Aorta (tissue), 5 donors: Measurements from ENCODE around the gene SMOC1. TPM values are rescaled to one million over a fixed set of nuclear protein-coding genes. Genes with fewer than 3 reads are reported as not detected.

Experiments
- ATAC-seq: fragments of 200-7000 bp; cut with Tn5 transposase; one replicate; pipeline ENCODE4 v1.9.1; 2022; ENCODE audit warnings: moderate library complexity; ENCODE audit not compliant: low FRiP score
- DNase-seq, 2 donors: peaks; one replicate each; pipeline ENCODE4 v3.0.0-alpha.2; 2020
- H3K27ac ChIP-seq, 2 donors: one replicate each; pipeline ENCODE4 v1.5.1; 2013; ENCODE audit warnings: low read length in 2 of 2, mild to moderate bottlenecking in 2 of 2, moderate library complexity in 2 of 2, control low read depth in 1 of 2, inconsistent platforms in 1 of 2, low read depth in 1 of 2
- H3K27me3 ChIP-seq, 2 donors: one replicate each; pipeline ENCODE4 v1.6.1; 2013; ENCODE audit warnings: control low read depth in 1 of 2, low read length in 1 of 2, mild to moderate bottlenecking in 1 of 2, moderate library complexity in 1 of 2; ENCODE audit not compliant: insufficient read depth in 2 of 2, control insufficient read depth in 1 of 2
- H3K36me3 ChIP-seq, 2 donors: one replicate each; pipeline ENCODE4 v1.6.1; 2013; ENCODE audit warnings: control low read depth in 1 of 2, low read length in 1 of 2, mild to moderate bottlenecking in 1 of 2; ENCODE audit not compliant: insufficient read depth in 2 of 2, control insufficient read depth in 1 of 2
- H3K4me1 ChIP-seq, 2 donors: one replicate each; pipeline ENCODE4 v1.6.1; 2013; ENCODE audit warnings: low read length in 2 of 2, control low read depth in 1 of 2, mild to moderate bottlenecking in 1 of 2, moderate library complexity in 1 of 2; ENCODE audit not compliant: insufficient read depth in 2 of 2, control insufficient read depth in 1 of 2
- H3K4me3 ChIP-seq, 2 donors: one replicate each; pipeline ENCODE4 v1.5.1; 2013; ENCODE audit warnings: low read length in 2 of 2, control low read depth in 1 of 2, mild to moderate bottlenecking in 1 of 2
- H3K9me3 ChIP-seq: one replicate; pipeline ENCODE4 v1.6.1; 2013; ENCODE audit warnings: mild to moderate bottlenecking, low read length; ENCODE audit not compliant: control insufficient read depth
- WGBS, 2 donors: extraction: QIAGEN DNeasy Blood & Tissue Kit; methylation state at CpG; one replicate each; pipeline ENCODE4 v1.1.7; 2013; 5-methylcytosine and 5-hydroxymethylcytosine counted together
- intact Hi-C, 2 donors: fragments of 100-400 bp; cut with DNase I; formaldehyde crosslinking; loops; one replicate each; pipeline versions ENCODE4 v1.14.2 to v1.15.0; 2022
- polyA plus RNA-seq, 2 donors: library from polyadenylated mRNA; stranded (reverse); fragments of 200-250 nt; gene quantifications; one replicate each; pipeline ENCODE4 v1.2.3, GENCODE V29; 2013
- total RNA-seq, 2 donors: library from RNA; stranded (reverse); fragmentation: NEBNext Ultra II Directional; extraction: Animal tissue kit (Norgen Biotek cat#: 25700); gene quantifications; one replicate each; pipeline ENCODE4 v1.2.1, GENCODE V29; 2021
- donor health status: healthy with polysubstance abuse.
- donor health status: Bipolar disorder and iron deficiency.
- donor health status: DM: no; HTN: no; CAD: no.
- donor health status: DM: no; HTN: no; CAD: no.
- donor health status: DM: yes; HTN: yes; CAD: no.

SMOC1 gene
- total and polyA plus RNA-seq, 4 donors = 2.3 to 5.8 (median 4.2) TPM

DNA sequence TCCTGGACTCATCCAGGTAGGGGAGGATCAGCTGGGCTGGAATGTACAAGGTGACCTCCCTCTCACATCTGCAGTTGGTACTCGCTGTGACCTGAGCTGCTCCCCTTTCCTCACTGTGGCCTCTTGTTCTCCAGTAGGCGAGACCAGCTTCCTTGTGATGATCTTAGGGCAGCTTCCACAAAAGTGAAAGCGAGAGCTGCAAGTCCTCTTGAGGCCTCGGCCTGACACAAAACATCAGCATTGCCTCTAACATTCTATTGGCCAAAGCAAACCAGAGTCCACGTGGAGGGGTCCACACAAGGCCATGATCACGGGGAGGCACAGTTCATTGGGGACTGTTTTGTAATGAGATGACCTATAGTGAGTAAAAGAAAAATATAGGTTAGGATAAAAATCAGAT is 127.5 kb downstream of the SMOC1 start:
- DNase-seq = no peak

DNA sequence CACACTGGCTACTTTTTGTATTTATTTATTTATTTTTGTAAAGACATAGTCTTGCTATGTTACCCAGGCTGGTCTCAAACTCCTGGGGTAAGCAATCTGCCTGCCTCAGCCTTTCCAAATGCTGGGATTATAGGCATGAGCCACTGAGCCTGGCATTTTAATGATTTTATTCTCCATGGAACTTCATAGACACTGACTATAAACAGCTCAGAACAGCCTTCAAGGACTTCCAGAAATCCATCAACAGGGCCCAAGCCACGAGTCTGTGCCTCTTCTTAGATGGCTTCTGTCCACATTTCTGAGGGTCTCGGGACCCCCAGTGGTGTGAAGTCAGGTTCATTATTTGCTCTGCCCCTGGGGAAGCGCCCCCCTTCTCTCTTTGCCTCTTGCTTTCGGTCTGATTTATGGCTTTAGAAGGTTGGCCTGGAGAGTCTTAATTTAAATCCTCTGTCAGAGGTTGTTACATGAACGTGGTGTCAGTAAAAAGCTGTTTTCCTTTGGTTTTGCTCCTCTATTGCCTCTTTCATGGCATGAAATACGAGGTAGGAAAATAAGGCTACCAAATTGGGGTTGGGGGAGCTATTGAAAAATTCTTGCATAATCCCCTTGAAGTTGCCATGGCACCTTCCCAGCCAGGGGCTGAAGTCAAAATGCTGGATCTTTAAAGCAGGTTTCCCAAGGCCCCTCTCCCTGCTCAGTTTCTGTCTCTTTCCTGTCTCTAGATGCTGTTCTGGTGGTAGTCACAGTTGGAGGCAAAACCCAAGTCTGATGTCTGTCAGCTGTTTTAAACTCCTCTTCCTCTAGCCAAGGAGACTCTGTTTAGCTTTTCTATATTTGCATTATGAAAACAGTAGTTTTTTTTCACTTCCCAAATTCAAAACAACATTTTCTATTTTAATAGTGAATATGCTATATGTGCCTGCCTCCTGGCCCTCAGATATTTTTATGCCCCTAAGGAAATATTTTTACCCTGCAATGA is 129.4 kb downstream of the SMOC1 start:
- H3K27ac ChIP-seq = no peak overlapping the region
- intact Hi-C loops = no loop called here
- no peaks in the 10 kb centered on the region for H3K36me3 ChIP-seq
- no peaks in the 10 kb centered on the region for H3K4me1 ChIP-seq
- WGBS, 2 donors = 38 to 52% methylated on average over 6 of the region's 6 CpGs
- no peaks in the 10 kb centered on the region for H3K9me3 ChIP-seq
- H3K27me3 ChIP-seq = no peaks in the 10 kb centered on the region
- H3K4me3 ChIP-seq = no peak overlapping the region
- DNase-seq = no peak
- no peak for ATAC-seq

More for the DNA sequence above, 127.5 kb downstream of the SMOC1 start:
- Histone ChIP-seq H3K4me3 (no peak overlapping the region), H3K27me3 (no peaks in the 10 kb centered on the region), H3K9me3 (no peaks in the 10 kb centered on the region), H3K27ac (no peak overlapping the region), H3K4me1 (no peaks in the 10 kb centered on the region), H3K36me3 (no peaks in the 10 kb centered on the region)
- no peak for ATAC-seq
- whole genome bisulfite sequencing, 2 donors = 85 to 90% methylated on average over 6 of the region's 6 CpGs
- intact Hi-C loops = no loop called here

DNA sequence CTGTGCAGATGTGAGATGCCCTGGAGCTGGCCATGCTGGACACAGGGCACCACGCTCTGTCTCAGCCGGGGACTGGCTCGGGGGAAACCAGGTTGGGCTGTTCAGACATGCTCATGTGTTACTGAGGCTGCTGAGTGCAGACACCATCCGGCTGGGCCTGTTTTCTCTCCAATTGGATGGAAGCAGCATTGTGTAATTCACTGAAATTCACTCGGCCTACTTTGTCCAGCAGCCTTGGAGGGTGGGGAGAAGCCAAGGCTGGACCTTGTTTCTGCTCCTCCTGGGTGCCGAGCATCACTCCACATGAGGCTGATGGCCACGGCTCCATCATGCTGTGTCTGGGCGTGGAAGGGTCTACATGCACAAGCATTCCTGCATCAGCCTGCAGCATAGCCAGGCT is 130.7 kb downstream of the SMOC1 start:
- peak; percentile 26 for ATAC-seq
- Histone ChIP-seq H3K4me3 (no peak overlapping the region), H3K9me3 (no peaks in the 10 kb centered on the region), H3K27ac (no peak overlapping the region), H3K36me3 (no peaks in the 10 kb centered on the region), H3K4me1 (no peaks in the 10 kb centered on the region), H3K27me3 (no peaks in the 10 kb centered on the region)
- WGBS, 2 donors = 52 to 66% methylated on average over 8 of the region's 8 CpGs
- intact Hi-C loops = no loop called here
- no peak for DNase-seq

DNA sequence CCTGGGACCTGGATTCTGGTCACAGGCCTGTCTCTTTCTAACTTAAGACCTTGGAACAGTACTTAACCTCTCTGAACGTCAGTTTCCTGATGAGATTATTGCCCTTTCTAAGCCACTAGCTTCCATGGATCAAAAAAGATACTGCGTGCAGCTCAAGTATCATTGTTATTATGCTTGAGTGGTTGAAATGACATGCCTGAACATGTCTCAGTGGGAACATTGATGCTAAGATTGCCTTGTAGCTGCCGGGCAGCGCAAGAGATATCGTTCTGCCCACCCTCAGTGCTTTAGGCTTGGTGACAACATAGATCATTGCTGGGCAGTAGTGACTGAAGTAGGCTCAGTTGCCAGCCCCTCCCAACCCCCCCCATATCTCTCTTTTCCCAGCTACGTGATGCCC is 131.9 kb downstream of the SMOC1 start:
- Histone ChIP-seq H3K4me1 (no peaks in the 10 kb centered on the region), H3K27me3 (no peaks in the 10 kb centered on the region), H3K36me3 (no peaks in the 10 kb centered on the region), H3K9me3 (no peaks in the 10 kb centered on the region), H3K27ac (no peak overlapping the region), H3K4me3 (no peak overlapping the region)
- WGBS, 2 donors = 86 to 91% methylated on average over 6 of the region's 6 CpGs
- DNase-seq (no peak), ATAC-seq (no peak)
- intact Hi-C loops = no loop called here

DNA sequence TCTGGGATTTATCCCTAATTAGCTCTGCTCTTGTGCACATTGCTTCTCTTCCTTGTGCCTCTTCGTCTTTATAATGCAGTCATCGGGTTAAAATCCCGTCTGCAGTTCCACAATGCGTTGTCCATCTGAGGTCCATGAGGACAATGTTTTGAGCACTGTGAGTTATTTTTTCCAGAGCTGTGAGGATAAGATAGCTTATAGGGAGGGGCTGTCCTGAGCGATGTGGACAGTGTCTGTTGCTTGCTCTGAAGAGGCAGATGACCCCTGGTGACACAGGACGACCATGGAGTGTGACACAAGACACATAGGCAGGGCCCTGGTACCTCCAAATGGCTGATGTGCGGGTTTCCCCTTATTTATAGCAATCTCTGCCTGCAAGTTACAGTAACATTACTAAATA is 132.5 kb downstream of the SMOC1 start:
- ATAC-seq (no peak), DNase-seq (no peak)
- no peak overlapping the region for H3K4me3 ChIP-seq
- H3K27ac ChIP-seq = no peak overlapping the region
- intact Hi-C loops = no loop called here
- no peaks in the 10 kb centered on the region for H3K36me3 ChIP-seq
- 88 to 91% methylated on average over 7 of the region's 7 CpGs for WGBS, 2 donors
- H3K9me3 ChIP-seq = no peaks in the 10 kb centered on the region
- H3K4me1 ChIP-seq = no peaks in the 10 kb centered on the region
- H3K27me3 ChIP-seq = no peaks in the 10 kb centered on the region

DNA sequence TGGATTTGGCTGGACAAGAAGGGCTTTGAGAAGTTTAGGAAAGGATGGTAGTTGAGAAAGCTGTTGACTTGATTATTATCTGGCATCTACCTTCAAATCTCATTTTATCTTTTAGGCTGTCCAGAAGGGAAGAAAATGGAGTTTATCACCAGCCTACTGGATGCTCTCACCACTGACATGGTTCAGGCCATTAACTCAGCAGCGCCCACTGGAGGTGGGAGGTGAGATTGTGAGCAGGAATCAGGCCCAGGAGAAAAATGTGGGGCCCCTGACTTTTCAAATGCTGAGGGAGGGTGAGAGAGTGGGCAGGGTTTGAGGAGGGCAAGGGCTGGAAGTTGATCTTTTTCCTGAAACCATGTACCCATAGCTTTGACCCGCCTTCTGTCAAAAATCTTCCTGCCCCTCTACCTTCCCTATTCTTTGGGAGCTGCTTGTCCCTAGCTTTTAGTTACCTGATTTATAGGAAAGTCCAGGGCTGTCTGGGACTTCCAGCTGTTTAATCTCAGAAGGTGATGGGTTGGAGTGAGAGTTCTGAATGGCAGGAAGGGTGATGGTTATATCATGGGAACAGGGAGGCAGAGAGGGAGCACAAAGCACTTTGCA is 134.2 kb downstream of the SMOC1 start:
- 57 to 59% methylated on average over 2 of the region's 2 CpGs for WGBS, 2 donors
- Histone ChIP-seq H3K27me3 (no peaks in the 10 kb centered on the region), H3K4me3 (no peak overlapping the region), H3K27ac (no peak overlapping the region), H3K36me3 (no peaks in the 10 kb centered on the region), H3K9me3 (no peaks in the 10 kb centered on the region), H3K4me1 (no peaks in the 10 kb centered on the region)
- no peak for DNase-seq
- intact Hi-C loops = no loop called here
- ATAC-seq = no peak

DNA sequence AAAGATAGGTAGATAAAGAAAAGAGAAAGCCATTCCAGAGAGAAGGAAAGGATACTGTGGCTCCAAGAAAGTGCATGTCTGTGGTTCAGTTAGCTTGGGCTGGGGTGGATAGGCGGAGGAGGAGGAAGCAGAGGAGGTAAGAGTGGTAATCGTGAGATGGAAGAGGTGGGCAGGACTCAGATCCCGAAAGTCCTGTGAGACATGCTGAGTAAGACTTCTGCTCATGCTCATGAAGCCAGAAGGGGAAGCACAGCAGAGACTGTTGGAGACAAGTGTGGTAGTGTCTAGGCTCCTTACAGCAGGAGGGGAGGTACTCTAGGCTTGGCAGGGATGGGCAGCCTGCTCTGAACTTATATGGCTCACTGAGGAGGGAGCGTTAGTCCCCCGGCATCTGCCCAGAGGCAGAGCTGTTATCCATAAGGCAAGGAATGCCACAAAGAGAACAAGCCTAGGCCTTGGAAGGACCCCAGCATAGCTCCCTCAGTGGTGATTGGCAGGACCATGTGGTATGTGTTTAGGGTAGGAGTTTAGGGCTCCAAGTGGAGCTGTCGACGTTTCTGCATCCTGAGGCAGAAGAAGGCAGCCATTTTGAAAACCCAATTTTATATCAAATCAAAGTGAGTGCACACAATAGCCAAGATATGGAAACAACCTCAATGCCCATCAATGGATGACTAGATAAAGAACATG is 135.3 kb downstream of the SMOC1 start:
- intact Hi-C loops = no loop called here
- Histone ChIP-seq H3K4me3 (no peak overlapping the region), H3K36me3 (no peaks in the 10 kb centered on the region), H3K4me1 (no peaks in the 10 kb centered on the region), H3K27me3 (no peaks in the 10 kb centered on the region), H3K9me3 (no peaks in the 10 kb centered on the region), H3K27ac (no peak overlapping the region)
- WGBS, 2 donors = 74 to 82% methylated on average over 7 of the region's 7 CpGs
- DNase-seq (no peak), ATAC-seq (no peak)

DNA sequence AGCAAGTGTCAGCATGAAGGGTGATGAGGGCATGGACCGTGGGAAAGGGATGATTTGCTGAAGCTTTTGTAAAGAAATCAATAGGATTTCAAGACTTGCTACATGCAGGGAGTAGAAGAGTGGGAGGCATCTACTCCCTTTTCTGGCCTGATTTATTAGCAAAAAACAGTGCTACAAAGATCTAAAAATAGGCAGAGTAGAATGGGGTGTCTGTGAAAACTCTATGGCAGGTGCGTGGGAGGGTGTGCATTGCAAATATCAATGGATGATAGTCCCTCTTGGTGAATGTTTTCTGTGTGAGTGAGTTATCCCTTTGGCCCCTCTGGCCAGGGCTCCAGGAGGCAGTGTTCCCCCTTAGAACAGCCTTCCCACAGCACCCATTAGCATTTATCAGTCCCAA is 139.0 kb downstream of the SMOC1 start:
- DNase-seq = no peak
- Histone ChIP-seq H3K27me3 (no peaks in the 10 kb centered on the region), H3K9me3 (no peaks in the 10 kb centered on the region), H3K4me3 (no peak overlapping the region), H3K4me1 (no peaks in the 10 kb centered on the region), H3K36me3 (no peaks in the 10 kb centered on the region), H3K27ac (no peak overlapping the region)
- intact Hi-C loops = no loop called here
- no peak for ATAC-seq
- WGBS, 2 donors = 66 to 67% methylated on average over 2 of the region's 2 CpGs
